HCT116 (cell line): ENCODE data around the gene POMT2. TPM values are rescaled to one million over a fixed set of nuclear protein-coding genes. Genes with fewer than 3 reads are reported as not detected.

ENCODE experiments used
- ATAC-seq: fragments of 200-7000 bp; cut with Tn5 transposase; 2 replicates; pipeline ENCODE4 v1.9.1; 2020; ENCODE audit warnings: mild to moderate bottlenecking, moderate library complexity
- BruUV-seq: library from RNA; stranded (reverse); fragments of 400-500 nt; replicated peaks from 2 replicates; lab custom pipeline; 2021; lab: Mats Ljungman, UMichigan
- CTCF ChIA-PET: fragments of 300-600 bp; sonication (Branson Sonifier 250); formaldehyde crosslinking; loops from one replicate; lab custom pipeline; 2021; ENCODE audit warnings: antibody characterized with exemption; lab: Charles Lee
- POLR2A ChIA-PET: fragments of 300-600, 350-600 bp; sonication (Branson Sonifier 250); formaldehyde crosslinking; loops from one replicate; lab custom pipeline; 2021; ENCODE audit warnings: antibody characterized with exemption; lab: Charles Lee
- RAD21 ChIA-PET, 2 experiments: fragments of 300-600 bp; sonication (Branson Sonifier 250); formaldehyde crosslinking; loops; one replicate each; lab custom pipeline; 2023; ENCODE audit warnings: low total read pairs in 2 of 2; ENCODE audit not compliant: uncharacterized antibody in 2 of 2, unreplicated experiment in 2 of 2, low non-redundant PET in 1 of 2; lab: Charles Lee
- DNase-seq: peaks from one replicate; pipeline ENCODE4 v3.0.0-alpha.2; 2010; ENCODE audit warnings: low read depth, low spot score
- H2AFZ ChIP-seq: fragments of 200-600 bp; shearing (Covaris generic), sonication (generic); 2 replicates; pipeline ENCODE4 v1.6.1; 2017; ENCODE audit warnings: low read depth, mixed run types, mixed read lengths, antibody characterized with exemption, low read length; ENCODE audit not compliant: poor library complexity, severe bottlenecking
- H3K27ac ChIP-seq: 2 replicates; pipeline ENCODE4 v1.5.1; 2012; ENCODE audit warnings: low read depth, low read length
- H3K27me3 ChIP-seq: fragments of 200-600 bp; sonication (generic); 2 replicates; pipeline ENCODE4 v1.6.1; 2016; ENCODE audit warnings: mixed run types, low read length, mixed read lengths; ENCODE audit not compliant: insufficient read depth
- H3K36me3 ChIP-seq, 2 experiments: fragments of 200-500 bp in 1 of 2; fragments of 200-600 bp in 1 of 2; sonication (Bioruptor generic) in 1 of 2; sonication (generic) in 1 of 2; 2 replicates each; pipeline versions ENCODE4 v1.5.1 to v1.6.1; 2014 to 2016; ENCODE audit warnings: low read length in 2 of 2, inconsistent platforms in 1 of 2, mixed read lengths in 1 of 2, mixed run types in 1 of 2; ENCODE audit not compliant: insufficient read depth in 2 of 2, control insufficient read depth in 1 of 2
- H3K4me1 ChIP-seq, 2 experiments: fragments of 200-600 bp in 1 of 2; sonication (generic) in 1 of 2; 2 replicates each; pipeline versions ENCODE4 v1.5.1 to v1.6.1; 2012 to 2017; ENCODE audit warnings: low read length in 2 of 2, inconsistent platforms in 1 of 2, mild to moderate bottlenecking in 1 of 2, mixed read lengths in 1 of 2, mixed run types in 1 of 2, moderate library complexity in 1 of 2; ENCODE audit not compliant: insufficient read depth in 2 of 2, control insufficient read depth in 1 of 2
- H3K4me2 ChIP-seq: fragments of 200-600 bp; sonication (generic); 2 replicates; pipeline ENCODE4 v1.6.1; 2017; ENCODE audit warnings: mixed run types, low read length, mixed read lengths
- H3K4me3 ChIP-seq, 2 experiments: fragments of 200-600 bp in 1 of 2; sonication (generic) in 1 of 2; replicated peaks in 1 of 2; 2 replicates each; pipeline ENCODE4 v1.5.1; 2011 to 2016; ENCODE audit warnings: low read length in 2 of 2, control low read depth in 1 of 2, low read depth in 1 of 2, mild to moderate bottlenecking in 1 of 2, mixed read lengths in 1 of 2, mixed run types in 1 of 2
- H3K79me2 ChIP-seq: fragments of 200-600 bp; sonication (generic); 2 replicates; pipeline ENCODE4 v1.6.1; 2017; ENCODE audit warnings: mild to moderate bottlenecking, mixed run types, low read length, moderate library complexity, mixed read lengths; ENCODE audit not compliant: insufficient read depth
- H3K9ac ChIP-seq: fragments of 200-600 bp; sonication (generic); 2 replicates; pipeline ENCODE4 v1.6.1; 2016; ENCODE audit warnings: low read length, mixed read lengths
- H3K9me2 ChIP-seq: fragments of 200-600 bp; sonication (generic), shearing (Covaris generic); 2 replicates; pipeline ENCODE4 v1.6.1; 2017; ENCODE audit warnings: mixed run types, mild to moderate bottlenecking, moderate library complexity; ENCODE audit not compliant: insufficient read depth
- H3K9me3 ChIP-seq, 2 experiments: fragments of 200-500 bp in 1 of 2; fragments of 200-600 bp in 1 of 2; sonication (Bioruptor generic) in 1 of 2; sonication (generic) in 1 of 2; 2 replicates each; pipeline ENCODE4 v1.6.1; 2014 to 2017; ENCODE audit warnings: low read length in 2 of 2, mixed read lengths in 2 of 2, inconsistent platforms in 1 of 2, low read depth in 1 of 2, mild to moderate bottlenecking in 1 of 2, mixed run types in 1 of 2, moderate library complexity in 1 of 2; ENCODE audit not compliant: control insufficient read depth in 1 of 2, insufficient read depth in 1 of 2
- H4K20me1 ChIP-seq: fragments of 200-600 bp; sonication (generic), shearing (Covaris generic); 2 replicates; pipeline ENCODE4 v1.6.1; 2017; ENCODE audit warnings: mixed run types, mild to moderate bottlenecking, moderate library complexity; ENCODE audit not compliant: insufficient read depth
- CBX3 ChIP-seq: IDR thresholded peaks from 2 replicates; pipeline ENCODE4 v1.6.1; 2012; ENCODE audit warnings: low read depth
- CEBPB ChIP-seq: IDR thresholded peaks from 2 replicates; pipeline ENCODE4 v1.6.1; 2012; ENCODE audit warnings: low read depth
- EGR1 ChIP-seq: IDR thresholded peaks from 2 replicates; pipeline ENCODE4 v1.6.1; 2012; ENCODE audit warnings: low read depth
- ELF1 ChIP-seq: IDR thresholded peaks from 2 replicates; pipeline ENCODE4 v1.6.1; 2012; ENCODE audit warnings: low read depth, borderline replicate concordance
- EZH2 ChIP-seq: fragments of 200-600 bp; sonication (generic); IDR thresholded peaks from 2 replicates; pipeline ENCODE4 v1.6.1; 2017; ENCODE audit warnings: antibody characterized with exemption, mixed run types
- EZH2phosphoT487 ChIP-seq: fragments of 200-600 bp; IDR thresholded peaks from 2 replicates; pipeline ENCODE4 v1.6.1; 2018; ENCODE audit warnings: antibody characterized with exemption, borderline replicate concordance
- JUND ChIP-seq: IDR thresholded peaks from 2 replicates; pipeline ENCODE4 v1.6.1; 2012
- POLR2A ChIP-seq: IDR thresholded peaks from 2 replicates; pipeline ENCODE4 v1.7.0; 2011; ENCODE audit warnings: borderline replicate concordance; ENCODE audit not compliant: insufficient read depth, insufficient read length; ENCODE audit errors: extremely low read depth
- POLR2AphosphoS5 ChIP-seq: IDR thresholded peaks from 2 replicates; pipeline ENCODE4 v1.6.1; 2011; ENCODE audit warnings: mild to moderate bottlenecking, low read depth, low read length, moderate library complexity
- RAD21 ChIP-seq: IDR thresholded peaks from 2 replicates; pipeline ENCODE4 v1.6.1; 2012; ENCODE audit warnings: low read depth, mild to moderate bottlenecking
- SIN3A ChIP-seq: IDR thresholded peaks from 2 replicates; pipeline ENCODE4 v1.6.1; 2012; ENCODE audit warnings: low read depth
- SP1 ChIP-seq: IDR thresholded peaks from 2 replicates; pipeline ENCODE4 v1.6.1; 2012; ENCODE audit warnings: low read depth
- SRF ChIP-seq: IDR thresholded peaks from 2 replicates; pipeline ENCODE4 v1.6.1; 2012; ENCODE audit warnings: low read depth
- TCF7L2 ChIP-seq: IDR thresholded peaks from 2 replicates; pipeline ENCODE4 v1.7.0; 2011; ENCODE audit warnings: borderline replicate concordance, inconsistent platforms; ENCODE audit not compliant: insufficient read depth, insufficient read length; ENCODE audit errors: extremely low read depth
- YY1 ChIP-seq: IDR thresholded peaks from 2 replicates; pipeline ENCODE4 v1.6.1; 2011; ENCODE audit warnings: low read length, low read depth, moderate library complexity, mild to moderate bottlenecking; ENCODE audit not compliant: insufficient replicate concordance; ENCODE audit errors: extremely low read depth
- ZFX ChIP-seq: fragments of 450-650 bp; IDR thresholded peaks from 2 replicates; pipeline ENCODE4 v1.6.1; 2017
- ZNF274 ChIP-seq: fragments of 200-500 bp; sonication (Bioruptor generic); IDR thresholded peaks from 2 replicates; pipeline ENCODE4 v1.6.1; 2014; ENCODE audit warnings: mild to moderate bottlenecking, low read depth, low read length, inconsistent platforms
- intact Hi-C: fragments of 100-400 bp; cut with micrococcal nuclease; formaldehyde crosslinking; loops from 2 replicates; pipeline ENCODE4 v1.10.0; 2022
- total RNA-seq: library from RNA; stranded (reverse); gene quantifications from one replicate; pipeline ENCODE4 v1.2.1, GENCODE V29; 2021; ENCODE audit not compliant: unreplicated experiment
- TF ChIP-seq, protein P1 (sequence below): IDR thresholded peaks from 2 replicates; pipeline ENCODE4 v1.6.1; 2011; ENCODE audit warnings: mild to moderate bottlenecking, low read length, moderate library complexity; ENCODE audit not compliant: insufficient replicate concordance; ENCODE audit errors: extremely low read depth
- TF ChIP-seq, protein P2 (sequence below), 3 experiments: fragments of 200-600 bp in 1 of 3; sonication (generic) in 1 of 3; IDR thresholded peaks in 2 of 3; conservative IDR thresholded peaks in 1 of 3; 2 replicates each; pipeline ENCODE4 v1.5.1; 2012 to 2017; ENCODE audit warnings: low read depth in 2 of 3, low read length in 2 of 3, antibody characterized with exemption in 1 of 3, borderline replicate concordance in 1 of 3, control low read depth in 1 of 3, mild to moderate bottlenecking in 1 of 3, mixed read lengths in 1 of 3, mixed run types in 1 of 3, moderate library complexity in 1 of 3; ENCODE audit not compliant: insufficient read depth in 1 of 3

POMT2 gene
- total RNA-seq, 1 experiment from 2014 or later = 30.2 TPM

DNA sequence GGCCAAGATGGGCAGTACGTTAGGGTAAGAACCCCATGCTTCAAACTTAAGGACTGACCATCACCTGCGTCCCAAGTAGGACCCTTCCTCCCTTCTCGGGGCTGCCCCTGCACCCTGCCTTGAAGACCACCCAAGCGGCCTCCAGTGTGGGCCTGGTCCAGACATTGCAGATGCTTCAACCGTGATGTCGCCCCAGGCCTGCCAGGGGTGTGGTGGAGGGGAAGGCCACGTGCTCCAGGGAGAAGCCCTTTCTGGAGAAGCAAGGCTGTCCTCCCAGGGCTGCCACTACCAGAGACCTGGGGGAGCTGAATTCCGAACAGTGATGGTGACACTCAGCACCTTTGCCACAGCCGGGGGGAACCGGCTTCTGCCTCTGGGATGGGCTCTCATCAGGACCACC, 63.0 kb downstream of the POMT2 start:
- RAD21 ChIA-PET = no interaction called here
- Histone ChIP-seq H3K9me2 (no peaks in the 10 kb centered on the region), H3K79me2 (no peaks in the 10 kb centered on the region), H3K4me2 (no peak overlapping the region), H3K27ac (no peak overlapping the region), H3K4me3 (no peak overlapping the region)
- CTCF ChIA-PET = no interaction called here
- intact Hi-C loops = no loop called here
- TF ChIP-seq EZH2 (no peak), CEBPB (no peak), SIN3A (no peak), ZNF274 (no peak), EGR1 (no peak)
- TF ChIP-seq, all 23 proteins: peak for 0
- Histone ChIP-seq H3K9me3 (no peaks in the 10 kb centered on the region), H3K27me3 (no peaks in the 10 kb centered on the region), H3K36me3 (no peaks in the 10 kb centered on the region), H2AFZ (no peak overlapping the region), H3K9ac (no peak overlapping the region), H3K4me1 (no peaks in the 10 kb centered on the region), H4K20me1 (no peaks in the 10 kb centered on the region)
- POLR2A ChIA-PET = no interaction called here
- no peak for ATAC-seq
- no TSS peak for BruUV-seq
- no peak for DNase-seq

DNA sequence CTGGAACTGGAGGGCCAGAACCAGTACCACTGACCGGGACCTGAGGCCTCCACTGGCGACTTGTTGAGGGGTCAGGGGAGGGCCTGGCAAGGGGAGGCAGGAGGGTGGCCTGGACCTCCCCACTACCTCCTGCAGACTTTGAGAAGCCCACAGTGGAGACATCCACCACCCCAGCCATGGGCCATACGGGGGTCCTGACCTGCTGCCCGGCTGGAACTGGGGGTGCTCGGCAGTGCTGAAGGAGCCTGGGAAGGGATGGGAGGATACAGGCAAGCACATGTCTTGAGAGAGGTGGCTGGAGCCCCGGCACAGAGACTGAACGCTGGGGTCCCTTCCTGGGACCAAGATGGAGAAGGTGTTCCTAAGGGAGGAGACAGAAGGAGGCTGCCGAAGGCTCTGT, 64.0 kb downstream of the POMT2 start:
- no peak overlapping the region for H2AFZ ChIP-seq
- H3K4me1 ChIP-seq = no peaks in the 10 kb centered on the region
- no peak overlapping the region for H3K27ac ChIP-seq
- ChIA-PET POLR2A (no interaction called here), CTCF (no interaction called here), RAD21 (no interaction called here)
- H3K4me3 ChIP-seq = no peak overlapping the region
- H3K79me2 ChIP-seq = no peaks in the 10 kb centered on the region
- intact Hi-C loops = no loop called here
- no peaks in the 10 kb centered on the region for H4K20me1 ChIP-seq
- no peaks in the 10 kb centered on the region for H3K9me2 ChIP-seq
- no peak overlapping the region for H3K4me2 ChIP-seq
- H3K36me3 ChIP-seq = no peaks in the 10 kb centered on the region
- ATAC-seq (no peak), DNase-seq (no peak)
- no TSS peak for BruUV-seq
- no peaks in the 10 kb centered on the region for H3K9me3 ChIP-seq
- H3K27me3 ChIP-seq = no peaks in the 10 kb centered on the region
- H3K9ac ChIP-seq = no peak overlapping the region
- TF ChIP-seq SIN3A = no peak
- TF ChIP-seq POLR2A = no peak
- TF ChIP-seq EGR1 = no peak
- TF ChIP-seq EZH2 = no peak
- TF ChIP-seq RAD21 = no peak
- TF ChIP-seq ELF1 = no peak
- TF ChIP-seq EZH2phosphoT487 = no peak
- TF ChIP-seq SRF = no peak
- no peak for TF ChIP-seq POLR2AphosphoS5
- no peak for TF ChIP-seq SP1
- TF ChIP-seq, protein P1, sequence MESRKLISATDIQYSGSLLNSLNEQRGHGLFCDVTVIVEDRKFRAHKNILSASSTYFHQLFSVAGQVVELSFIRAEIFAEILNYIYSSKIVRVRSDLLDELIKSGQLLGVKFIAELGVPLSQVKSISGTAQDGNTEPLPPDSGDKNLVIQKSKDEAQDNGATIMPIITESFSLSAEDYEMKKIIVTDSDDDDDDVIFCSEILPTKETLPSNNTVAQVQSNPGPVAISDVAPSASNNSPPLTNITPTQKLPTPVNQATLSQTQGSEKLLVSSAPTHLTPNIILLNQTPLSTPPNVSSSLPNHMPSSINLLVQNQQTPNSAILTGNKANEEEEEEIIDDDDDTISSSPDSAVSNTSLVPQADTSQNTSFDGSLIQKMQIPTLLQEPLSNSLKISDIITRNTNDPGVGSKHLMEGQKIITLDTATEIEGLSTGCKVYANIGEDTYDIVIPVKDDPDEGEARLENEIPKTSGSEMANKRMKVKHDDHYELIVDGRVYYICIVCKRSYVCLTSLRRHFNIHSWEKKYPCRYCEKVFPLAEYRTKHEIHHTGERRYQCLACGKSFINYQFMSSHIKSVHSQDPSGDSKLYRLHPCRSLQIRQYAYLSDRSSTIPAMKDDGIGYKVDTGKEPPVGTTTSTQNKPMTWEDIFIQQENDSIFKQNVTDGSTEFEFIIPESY = no peak
- TF ChIP-seq YY1 = no peak
- no peak for TF ChIP-seq JUND
- TF ChIP-seq TCF7L2 = no peak
- no peak for TF ChIP-seq CEBPB
- no peak for TF ChIP-seq CBX3
- TF ChIP-seq ZFX = no peak
- TF ChIP-seq, protein P2, sequence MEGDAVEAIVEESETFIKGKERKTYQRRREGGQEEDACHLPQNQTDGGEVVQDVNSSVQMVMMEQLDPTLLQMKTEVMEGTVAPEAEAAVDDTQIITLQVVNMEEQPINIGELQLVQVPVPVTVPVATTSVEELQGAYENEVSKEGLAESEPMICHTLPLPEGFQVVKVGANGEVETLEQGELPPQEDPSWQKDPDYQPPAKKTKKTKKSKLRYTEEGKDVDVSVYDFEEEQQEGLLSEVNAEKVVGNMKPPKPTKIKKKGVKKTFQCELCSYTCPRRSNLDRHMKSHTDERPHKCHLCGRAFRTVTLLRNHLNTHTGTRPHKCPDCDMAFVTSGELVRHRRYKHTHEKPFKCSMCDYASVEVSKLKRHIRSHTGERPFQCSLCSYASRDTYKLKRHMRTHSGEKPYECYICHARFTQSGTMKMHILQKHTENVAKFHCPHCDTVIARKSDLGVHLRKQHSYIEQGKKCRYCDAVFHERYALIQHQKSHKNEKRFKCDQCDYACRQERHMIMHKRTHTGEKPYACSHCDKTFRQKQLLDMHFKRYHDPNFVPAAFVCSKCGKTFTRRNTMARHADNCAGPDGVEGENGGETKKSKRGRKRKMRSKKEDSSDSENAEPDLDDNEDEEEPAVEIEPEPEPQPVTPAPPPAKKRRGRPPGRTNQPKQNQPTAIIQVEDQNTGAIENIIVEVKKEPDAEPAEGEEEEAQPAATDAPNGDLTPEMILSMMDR (IDR thresholded peaks at IDR 0.05 in 2 of 3, conservative IDR thresholded peaks at IDR 0.05 in 1 of 3; ENCODE audit: borderline replicate concordance in 1 of 3, insufficient read depth in 1 of 3, low read depth in 2 of 3, low read length in 2 of 3) = no peak
